CD4-positive, alpha-beta T cell (primary cell): ENCODE measurements around the gene PPP4R2. TPM values are rescaled to one million over a fixed set of nuclear protein-coding genes. Genes with fewer than 3 reads are reported as not detected.

Experiments used
- ATAC-seq: fragments of 200-7000 bp; cut with Tn5 transposase; one replicate; pipeline ENCODE4 v1.10.0; 2022; ENCODE audit warnings: mild to moderate bottlenecking; ENCODE audit not compliant: poor library complexity
- CTCF ChIA-PET: fragments of 350-600 bp; sonication (Branson Sonifier 250); formaldehyde crosslinking; loops from one replicate; lab custom pipeline; 2021; ENCODE audit warnings: antibody characterized with exemption, inconsistent platforms; lab: Charles Lee
- POLR2A ChIA-PET: fragments of 350-600 bp; sonication (Branson Sonifier 250); formaldehyde crosslinking; loops from one replicate; lab custom pipeline; 2021; ENCODE audit warnings: antibody characterized with exemption, inconsistent platforms; lab: Charles Lee
- DNase-seq, 14 experiments: peaks; one replicate each; pipeline ENCODE4 v3.0.0-alpha.2; 2013 to 2020; ENCODE audit warnings: mixed read lengths in 2 of 14
- H3K27ac ChIP-seq, 2 donors: one replicate each; pipeline versions ENCODE4 v1.5.1 to v1.7.0; 2013; ENCODE audit warnings: low read length in 2 of 2, low read depth in 1 of 2, mild to moderate bottlenecking in 1 of 2
- H3K27me3 ChIP-seq, 2 experiments: 1 replicate in 1 of 2; 2 replicates in 1 of 2; pipeline versions ENCODE4 v1.6.1 to v1.7.0; 2013; ENCODE audit warnings: low read length in 2 of 2, control low read depth in 1 of 2, mild to moderate bottlenecking in 1 of 2, moderate library complexity in 1 of 2; ENCODE audit not compliant: insufficient read depth in 2 of 2, control insufficient read depth in 1 of 2
- H3K36me3 ChIP-seq: one replicate; pipeline ENCODE4 v1.6.1; 2013; ENCODE audit warnings: low read length, control low read depth; ENCODE audit not compliant: insufficient read depth
- H3K4me1 ChIP-seq: one replicate; pipeline ENCODE4 v1.6.1; 2013; ENCODE audit warnings: low read length, control low read depth; ENCODE audit not compliant: insufficient read depth
- H3K4me3 ChIP-seq: one replicate; pipeline ENCODE4 v1.5.1; 2013; ENCODE audit warnings: mild to moderate bottlenecking, low read length, moderate library complexity
- H3K9me3 ChIP-seq, 2 experiments: 1 replicate in 1 of 2; 2 replicates in 1 of 2; pipeline versions ENCODE4 v1.6.1 to v1.7.0; 2013; ENCODE audit warnings: low read length in 2 of 2, mild to moderate bottlenecking in 2 of 2, control low read depth in 1 of 2, moderate library complexity in 1 of 2; ENCODE audit not compliant: control insufficient read depth in 1 of 2, insufficient read depth in 1 of 2
- H3K27ac Mint-ChIP-seq: one replicate; pipeline ENCODE4 v1.8.0; 2020; ENCODE audit warnings: mixed read lengths
- H3K27me3 Mint-ChIP-seq: one replicate; pipeline ENCODE4 v1.8.0; 2021; ENCODE audit warnings: mixed read lengths
- H3K36me3 Mint-ChIP-seq: one replicate; pipeline ENCODE4 v1.8.0; 2021; ENCODE audit warnings: low read depth, mixed read lengths
- H3K4me1 Mint-ChIP-seq: one replicate; pipeline ENCODE4 v1.8.0; 2021; ENCODE audit warnings: low read depth, mixed read lengths
- H3K4me3 Mint-ChIP-seq: one replicate; pipeline ENCODE4 v1.8.0; 2020; ENCODE audit warnings: mild to moderate bottlenecking, mixed read lengths
- H3K9me3 Mint-ChIP-seq: one replicate; pipeline ENCODE4 v1.8.0; 2020; ENCODE audit warnings: mixed read lengths
- intact Hi-C, 2 experiments: fragments of 100-400 bp; cut with DNase I in 1 of 2; cut with micrococcal nuclease in 1 of 2; formaldehyde crosslinking; loops; one replicate each; pipeline versions ENCODE4 v1.15.1 to v1.9.0; 2023 to 2025; cut with DNase I, micrococcal nuclease
- total RNA-seq, 174 experiments: library from RNA in 2 of 174; stranded (reverse) in 2 of 174; gene quantifications; one replicate each; pipeline ENCODE4 v1.2.3 and lab custom pipeline; 2021 to 2026
- TF ChIP-seq, protein P1 (sequence below): fragments of 200-600 bp; IDR thresholded peaks from one replicate; pipeline ENCODE4 v1.8.0; 2022; ENCODE audit warnings: antibody characterized with exemption, mild to moderate bottlenecking

PPP4R2 gene
- total RNA-seq, 2 experiments from 2014 or later: 67.8 to 80.3 TPM

DNA sequence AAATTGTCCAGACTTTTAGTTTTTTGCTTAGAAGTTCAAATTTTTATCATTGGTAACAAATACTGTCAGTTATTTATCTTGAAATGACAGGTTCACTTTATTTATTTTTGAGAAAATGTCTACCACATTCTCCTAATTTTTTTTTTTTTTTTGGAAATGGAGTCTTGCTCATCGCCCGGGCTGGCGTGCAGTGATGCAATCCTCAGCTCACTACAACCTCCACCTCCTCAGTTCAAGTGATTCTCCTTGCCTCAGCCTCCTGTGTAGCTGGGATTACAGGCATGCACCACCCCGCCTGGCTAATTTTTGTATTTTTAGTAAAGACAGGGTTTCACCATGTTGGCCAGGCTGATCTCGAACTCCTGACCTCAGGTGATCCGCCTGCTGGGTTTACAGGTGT lies 48.8 kb downstream of the PPP4R2 start:
- CTCF ChIA-PET: interaction anchor here (0.6 to 4.0 kb wide), 3 partner anchors 11 to 145 kb away, joined by 3 to 12 read pairs (median 4); no protein-coding TSS in a partner anchor
- Mint-ChIP-seq H3K36me3 (peaks cover 27% of the 10 kb centered on the region), H3K4me1 (peaks cover 55% of the 10 kb centered on the region), H3K4me3 (no peak overlapping the region), H3K27ac (peak overlapping the region; percentile 40), H3K27me3 (no peaks in the 10 kb centered on the region), H3K9me3 (no peaks in the 10 kb centered on the region)
- DNase-seq: no peak
- Histone ChIP-seq H3K9me3 (no peaks in the 10 kb centered on the region), H3K27me3 (no peaks in the 10 kb centered on the region), H3K4me1 (peaks cover 16% of the 10 kb centered on the region), H3K4me3 (no peak overlapping the region), H3K27ac (no peak overlapping the region), H3K36me3 (peaks cover 11% of the 10 kb centered on the region)
- POLR2A ChIA-PET: interaction anchor here (1.4 kb wide), 1 partner anchor 83 kb away, joined by 3 read pairs; no protein-coding TSS in a partner anchor
- no peak for ATAC-seq
- intact Hi-C loops: no loop called here
- TF ChIP-seq, protein P1, sequence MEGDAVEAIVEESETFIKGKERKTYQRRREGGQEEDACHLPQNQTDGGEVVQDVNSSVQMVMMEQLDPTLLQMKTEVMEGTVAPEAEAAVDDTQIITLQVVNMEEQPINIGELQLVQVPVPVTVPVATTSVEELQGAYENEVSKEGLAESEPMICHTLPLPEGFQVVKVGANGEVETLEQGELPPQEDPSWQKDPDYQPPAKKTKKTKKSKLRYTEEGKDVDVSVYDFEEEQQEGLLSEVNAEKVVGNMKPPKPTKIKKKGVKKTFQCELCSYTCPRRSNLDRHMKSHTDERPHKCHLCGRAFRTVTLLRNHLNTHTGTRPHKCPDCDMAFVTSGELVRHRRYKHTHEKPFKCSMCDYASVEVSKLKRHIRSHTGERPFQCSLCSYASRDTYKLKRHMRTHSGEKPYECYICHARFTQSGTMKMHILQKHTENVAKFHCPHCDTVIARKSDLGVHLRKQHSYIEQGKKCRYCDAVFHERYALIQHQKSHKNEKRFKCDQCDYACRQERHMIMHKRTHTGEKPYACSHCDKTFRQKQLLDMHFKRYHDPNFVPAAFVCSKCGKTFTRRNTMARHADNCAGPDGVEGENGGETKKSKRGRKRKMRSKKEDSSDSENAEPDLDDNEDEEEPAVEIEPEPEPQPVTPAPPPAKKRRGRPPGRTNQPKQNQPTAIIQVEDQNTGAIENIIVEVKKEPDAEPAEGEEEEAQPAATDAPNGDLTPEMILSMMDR: no peak

DNA sequence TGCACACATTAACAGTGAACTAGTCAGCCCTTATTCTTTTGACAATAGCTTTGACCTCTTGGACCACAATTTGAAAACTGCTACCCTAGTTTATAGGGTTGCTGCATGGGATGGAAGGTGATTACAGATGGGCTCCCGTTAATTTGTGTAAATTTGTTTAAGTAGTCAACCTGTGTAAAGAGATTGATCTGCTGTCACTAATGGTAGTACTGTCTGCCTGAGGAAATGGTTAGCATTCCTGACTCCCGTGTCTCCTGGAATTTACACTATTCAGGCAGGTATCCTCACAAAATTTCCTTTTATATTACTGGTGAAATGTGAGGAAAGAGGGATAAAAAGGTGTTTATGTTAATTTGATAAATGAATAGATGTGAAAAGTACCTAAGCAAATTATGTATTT lies 49.6 kb downstream of the PPP4R2 start:
- peaks cover 51% of the 10 kb centered on the region for H3K4me1 Mint-ChIP-seq
- CTCF ChIA-PET: interaction anchor here (4.0 kb wide), 1 partner anchor 10 kb away, joined by 12 read pairs; no protein-coding TSS in a partner anchor
- no peak overlapping the region for H3K27ac ChIP-seq
- H3K27ac Mint-ChIP-seq: peak overlapping the region; percentile 35
- H3K27me3 Mint-ChIP-seq: no peaks in the 10 kb centered on the region
- H3K27me3 ChIP-seq: no peaks in the 10 kb centered on the region
- H3K4me1 ChIP-seq: peaks cover 13% of the 10 kb centered on the region
- TF ChIP-seq, protein P1: no peak
- no peak overlapping the region for H3K4me3 Mint-ChIP-seq
- peaks cover 11% of the 10 kb centered on the region for H3K36me3 ChIP-seq
- ATAC-seq: no peak
- H3K9me3 Mint-ChIP-seq: no peaks in the 10 kb centered on the region
- no peak overlapping the region for H3K4me3 ChIP-seq
- H3K36me3 Mint-ChIP-seq: peaks cover 31% of the 10 kb centered on the region
- intact Hi-C loops: no loop called here
- no peak for DNase-seq
- H3K9me3 ChIP-seq: no peaks in the 10 kb centered on the region
- POLR2A ChIA-PET: interaction anchor here (1.4 kb wide), 1 partner anchor 84 kb away, joined by 3 read pairs; no protein-coding TSS in a partner anchor

DNA sequence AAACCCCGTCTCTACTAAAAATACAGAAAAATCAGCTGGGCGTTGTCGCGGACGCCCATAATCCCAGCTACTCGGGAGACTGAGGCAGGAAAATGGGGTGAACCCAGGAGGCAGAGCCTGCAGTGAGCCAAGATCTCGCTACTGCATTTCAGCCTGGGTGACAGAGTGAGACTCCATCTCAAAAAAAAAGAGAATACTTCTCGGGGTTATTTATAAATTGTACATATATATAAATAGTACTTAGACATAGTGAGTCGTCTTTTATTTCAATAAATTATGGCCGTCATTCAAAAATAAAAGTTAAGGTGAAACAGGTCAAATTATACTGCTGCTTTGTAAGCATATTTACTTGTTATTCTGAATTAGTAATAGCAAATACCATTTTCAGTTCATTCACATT lies 52.7 kb downstream of the PPP4R2 start:
- Mint-ChIP-seq H3K36me3 (peaks cover 30% of the 10 kb centered on the region), H3K27me3 (no peaks in the 10 kb centered on the region), H3K4me3 (no peak overlapping the region), H3K27ac (no peak overlapping the region), H3K9me3 (no peaks in the 10 kb centered on the region), H3K4me1 (peaks cover 42% of the 10 kb centered on the region)
- ATAC-seq (no peak), DNase-seq (no peak)
- no peaks in the 10 kb centered on the region for H3K27me3 ChIP-seq
- H3K27ac ChIP-seq: no peak overlapping the region
- H3K4me3 ChIP-seq: no peak overlapping the region
- ChIA-PET POLR2A (no interaction called here), CTCF (no interaction called here)
- H3K9me3 ChIP-seq: no peaks in the 10 kb centered on the region
- TF ChIP-seq, protein P1: no peak
- H3K4me1 ChIP-seq: peaks cover 10% of the 10 kb centered on the region
- peaks cover 11% of the 10 kb centered on the region for H3K36me3 ChIP-seq
- intact Hi-C loops: no loop called here
